ENCODE results near the gene SREK1IP1.
A peak's percentile ranks its signal among the peaks of the same experiment; 100 is the strongest.

SREK1IP1 gene

DNA sequence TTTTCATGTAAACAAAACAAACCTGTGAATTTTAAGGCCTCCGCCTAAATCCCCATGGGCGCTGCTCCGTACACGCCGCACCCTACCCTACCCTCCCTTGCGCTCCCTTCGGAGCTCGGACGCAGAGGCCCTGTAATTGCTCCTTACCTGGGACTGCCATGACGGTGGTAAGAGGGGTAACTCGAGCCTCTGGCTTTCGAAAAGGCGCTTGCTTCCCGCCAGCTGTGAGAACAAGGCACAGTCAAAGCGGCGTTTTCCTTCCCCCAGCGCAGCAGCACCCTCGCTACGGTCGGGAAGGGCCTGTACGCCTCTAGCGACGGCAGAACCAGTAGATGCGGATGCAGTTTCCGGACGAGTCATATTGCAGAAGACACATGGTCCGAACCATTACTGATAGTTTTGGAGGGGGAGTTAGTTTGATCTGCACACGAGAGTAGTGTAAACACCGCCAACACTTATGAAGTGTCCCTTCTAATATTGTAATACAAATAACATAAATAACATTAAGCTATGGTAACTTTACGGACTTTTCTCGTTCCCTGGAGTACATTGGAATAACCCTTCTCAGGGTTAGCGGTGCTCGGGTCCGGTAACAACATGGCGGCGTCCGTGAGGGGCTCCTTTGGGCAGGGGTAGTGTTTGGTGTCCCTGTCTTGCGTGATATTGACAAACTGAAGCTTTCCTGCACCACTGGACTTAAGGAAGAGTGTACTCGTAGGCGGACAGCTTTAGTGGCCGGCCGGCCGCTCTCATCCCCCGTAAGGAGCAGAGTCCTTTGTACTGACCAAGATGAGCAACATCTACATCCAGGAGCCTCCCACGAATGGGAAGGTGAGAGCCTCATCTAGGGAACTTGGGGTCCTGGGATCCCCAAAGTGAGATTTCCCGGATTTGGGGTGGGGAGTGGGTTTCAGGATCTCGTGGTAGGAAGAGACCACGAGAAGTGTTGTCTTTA lies at the start of gene SREK1IP1, which contains the start of gene CWC27:
SREK1IP1 (minus strand) TSS at position 334 of the 955 bp plus-strand sequence; CDS start at position 160, 174 bp downstream.
CWC27 (plus strand) TSS at position 573 of the 955 bp plus-strand sequence; CDS start at position 790, 217 bp downstream.
- DNase-seq (ENCODE audit: low spot score) = peak; percentile 89

DNA sequence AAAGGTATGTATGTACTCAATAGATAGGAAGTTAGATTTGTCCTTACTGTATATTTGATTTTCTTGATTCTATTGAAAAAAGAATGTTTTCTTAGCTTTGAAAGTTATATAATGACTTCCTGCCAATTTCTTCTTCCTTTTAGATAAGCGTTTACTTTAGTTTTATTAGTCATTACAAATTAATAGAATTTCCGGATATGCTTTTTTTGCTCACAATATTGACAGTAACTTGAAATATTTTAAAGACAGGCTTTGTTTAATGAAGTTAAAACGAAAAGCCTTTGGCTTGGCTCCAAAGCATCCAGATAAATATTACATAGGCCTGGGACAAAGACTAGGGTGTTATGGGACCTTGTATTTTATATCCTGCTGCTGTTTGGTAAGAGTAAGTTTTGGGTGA lies 49.8 kb upstream of the SREK1IP1 start:
- no peak for DNase-seq (ENCODE audit: low spot score)

- no peak for DNase-seq (ENCODE audit: low spot score)
These were observed 45.6 kb upstream of the SREK1IP1 start for GRCh38 chr5:64814073-64814472.

DNA sequence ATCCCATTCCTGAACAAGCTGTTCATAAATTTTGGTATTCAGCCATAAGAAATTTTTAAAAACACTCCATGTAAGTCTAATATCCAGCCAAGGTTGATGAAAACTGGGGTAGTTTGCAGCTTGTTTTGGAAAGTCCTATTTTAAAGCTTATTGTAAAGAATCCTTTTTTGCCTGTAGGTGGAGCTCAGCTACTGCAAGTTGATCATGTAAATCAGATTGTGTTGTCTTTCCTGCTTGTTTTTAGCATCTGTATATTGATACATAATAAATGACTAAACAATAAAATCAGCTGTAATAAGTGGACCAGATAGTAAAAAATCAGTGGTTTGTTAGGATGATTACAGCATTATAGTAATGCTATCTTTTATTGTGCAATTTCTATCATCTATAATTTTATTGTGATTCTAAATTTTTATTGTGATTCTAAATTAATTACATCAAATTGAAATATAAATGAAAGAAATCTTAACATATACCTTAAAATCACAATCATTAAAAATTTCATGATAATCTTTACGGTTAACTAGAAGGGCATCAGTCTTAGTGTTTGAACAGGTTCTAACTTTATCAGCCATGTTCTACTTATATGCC lies 42.7 kb upstream of the SREK1IP1 start:
- peak; percentile 69 for DNase-seq (ENCODE audit: low spot score)

DNA sequence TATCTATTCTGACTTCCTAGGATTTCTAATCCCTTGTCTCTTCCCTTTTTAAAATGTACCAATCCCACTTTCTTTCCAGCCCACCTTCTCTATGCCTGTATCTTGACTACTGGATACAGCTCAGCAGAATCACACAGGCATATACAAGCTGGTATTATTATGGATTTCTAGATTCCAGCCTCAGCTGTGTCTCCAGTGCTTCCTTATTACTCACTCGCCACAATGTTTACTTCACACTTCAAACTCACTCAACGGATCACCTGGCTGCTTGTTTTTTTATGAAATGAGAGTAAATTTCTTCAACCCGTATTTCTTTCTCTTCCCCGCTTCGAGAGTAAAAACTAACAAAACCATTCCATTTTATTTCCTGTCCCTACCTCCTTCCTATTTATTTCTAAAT lies 39.0 kb upstream of the SREK1IP1 start:
- DNase-seq (ENCODE audit: low spot score) = no peak

DNA sequence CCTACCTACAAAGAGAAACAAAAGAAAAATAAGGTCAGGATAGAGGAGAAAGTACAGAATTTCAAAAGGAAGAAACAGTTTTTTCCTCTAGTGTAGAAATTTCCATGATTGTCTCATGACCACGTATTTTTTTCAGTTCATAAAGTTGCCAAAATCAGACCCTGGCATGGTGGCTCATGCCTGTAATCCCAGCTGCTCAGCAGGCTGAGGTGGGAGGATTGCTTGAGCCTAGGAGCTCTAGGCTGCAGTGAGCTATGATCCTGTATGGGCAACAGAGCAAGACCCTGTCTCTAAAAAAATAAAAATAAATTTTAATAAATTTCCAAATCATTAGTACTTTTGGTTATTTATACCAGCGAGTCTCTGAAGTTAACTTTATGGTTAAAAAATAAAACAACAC lies 38.0 kb upstream of the SREK1IP1 start:
- no peak for DNase-seq (ENCODE audit: low spot score)

DNA sequence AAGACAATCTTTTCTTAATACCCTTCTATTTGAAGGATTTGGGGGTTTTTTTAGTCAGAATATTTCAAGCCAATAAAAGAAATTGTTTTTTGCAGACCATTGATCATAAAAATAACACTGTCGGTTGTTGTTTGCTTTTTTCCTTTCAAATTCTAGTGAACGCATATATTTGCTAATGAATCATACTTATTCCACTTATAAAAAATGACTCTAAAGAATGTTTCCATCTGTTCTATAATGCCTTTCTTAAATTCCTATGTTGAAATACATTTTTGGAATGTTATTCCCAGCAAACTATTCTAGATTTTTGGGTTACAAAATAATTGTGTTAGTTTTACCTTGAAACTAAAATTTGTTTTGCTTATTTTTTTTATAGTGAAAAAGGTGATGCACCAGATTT lies 32.4 kb upstream of the SREK1IP1 start:
- no peak for DNase-seq (ENCODE audit: low spot score)

DNA sequence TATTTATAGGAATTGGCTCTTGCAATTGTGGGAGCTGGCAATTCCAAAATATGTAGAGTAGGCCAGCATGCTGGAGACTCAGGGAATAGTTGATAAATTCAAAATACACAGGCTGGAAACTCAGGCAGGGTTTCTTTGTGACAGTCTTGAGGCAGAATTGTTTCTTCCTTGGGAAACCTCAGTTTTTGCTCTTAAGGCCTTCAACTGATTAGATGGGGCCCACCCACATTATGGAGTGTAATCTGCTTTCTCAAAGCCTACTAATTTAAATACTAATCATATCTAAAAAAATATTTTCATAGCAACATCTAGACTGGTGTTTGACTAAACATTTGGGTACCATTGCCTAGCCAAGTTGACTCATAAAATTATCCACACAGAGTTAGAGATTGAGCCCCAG lies 27.8 kb upstream of the SREK1IP1 start:
- DNase-seq (ENCODE audit: low spot score) = no peak

GRCh38 chr5:64794053-64794770 lies 25.7 kb upstream of the SREK1IP1 start:
- no peak for DNase-seq (ENCODE audit: low spot score)

- DNase-seq (ENCODE audit: low spot score) = no peak
These were observed 24.0 kb upstream of the SREK1IP1 start for GRCh38 chr5:64792469-64792868.

GRCh38 chr5:64790210-64790609 lies 21.7 kb upstream of the SREK1IP1 start:
- DNase-seq (ENCODE audit: low spot score) = no peak

- DNase-seq (ENCODE audit: low spot score) = no peak
These were observed 21.0 kb upstream of the SREK1IP1 start for GRCh38 chr5:64789457-64789856.

- no peak for DNase-seq (ENCODE audit: low spot score)
These were observed 19.7 kb upstream of the SREK1IP1 start for GRCh38 chr5:64788156-64788555.

GRCh38 chr5:64786372-64786771 lies 17.9 kb upstream of the SREK1IP1 start:
- DNase-seq (ENCODE audit: low spot score) = no peak

GRCh38 chr5:64784451-64785025 lies 16.0 kb upstream of the SREK1IP1 start:
- DNase-seq (ENCODE audit: low spot score) = peak; percentile 70

- no peak for DNase-seq (ENCODE audit: low spot score)
These were observed 6.8 kb upstream of the SREK1IP1 start for GRCh38 chr5:64775291-64775690.

DNA sequence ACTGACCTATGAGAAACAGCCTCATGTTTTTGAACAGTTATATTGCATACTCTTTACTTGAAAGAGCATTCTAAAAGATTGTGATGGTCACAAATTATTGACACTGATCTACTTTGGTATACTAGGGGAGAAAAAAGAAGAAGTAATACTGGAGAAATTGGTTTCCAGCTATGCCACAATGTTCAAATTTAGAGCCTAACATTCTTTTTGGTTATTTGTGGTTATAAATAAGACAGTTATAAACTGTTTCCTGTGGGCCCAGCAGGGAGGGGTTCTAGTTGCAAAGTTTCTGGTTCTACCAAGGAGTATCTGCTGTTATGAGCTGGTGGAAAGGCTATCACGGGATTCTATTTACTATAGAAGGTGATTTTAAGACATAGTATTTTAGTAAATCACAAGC lies 5.0 kb upstream of the SREK1IP1 start:
- DNase-seq (ENCODE audit: low spot score) = no peak

DNA sequence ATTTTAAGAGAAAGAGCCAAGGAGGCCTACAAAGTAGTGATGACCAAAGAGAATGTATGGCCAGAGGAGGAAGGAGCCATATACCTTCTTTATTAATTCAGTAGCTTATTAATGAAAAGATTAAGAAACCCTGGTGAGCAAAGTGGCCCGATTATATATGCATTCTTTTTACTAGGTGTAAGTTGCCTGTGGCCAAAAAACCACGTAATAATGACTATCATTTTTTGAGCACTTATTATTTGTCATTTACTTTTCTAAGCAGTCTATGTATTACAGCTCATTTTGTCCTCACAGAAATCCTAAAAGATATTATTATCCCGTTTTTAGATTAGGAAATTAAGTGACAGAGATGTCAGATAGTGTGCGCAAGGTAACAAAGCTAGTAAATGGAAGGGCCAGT lies 3.2 kb upstream of the SREK1IP1 start:
- DNase-seq (ENCODE audit: low spot score) = no peak

- DNase-seq (ENCODE audit: low spot score) = no peak
These were observed 1.4 kb upstream of the SREK1IP1 start for GRCh38 chr5:64769855-64770254.

DNA sequence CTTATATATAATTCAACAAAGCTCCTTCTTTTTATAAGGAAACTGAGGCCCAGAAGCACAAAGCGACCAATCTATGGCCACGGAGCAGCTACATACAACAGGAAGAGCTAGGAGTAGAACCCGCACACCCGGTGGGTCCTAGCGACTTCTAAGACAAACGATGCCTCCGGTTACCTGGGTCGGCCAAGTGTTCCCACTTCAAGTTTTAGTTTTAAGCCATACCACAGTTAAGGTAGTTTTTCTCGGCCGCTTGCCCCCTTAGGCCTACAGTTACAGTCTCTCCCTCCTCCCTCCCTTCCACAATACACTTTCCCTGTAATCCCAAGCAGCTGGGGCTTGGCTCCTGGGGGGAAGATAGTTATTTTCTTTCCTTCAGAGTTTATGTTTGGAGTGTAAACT lies 533 bp downstream of the SREK1IP1 start:
- DNase-seq (ENCODE audit: low spot score) = peak; percentile 33

- DNase-seq (ENCODE audit: low spot score) = no peak
These were observed 1.6 kb downstream of the SREK1IP1 start for GRCh38 chr5:64766941-64767340.

- DNase-seq (ENCODE audit: low spot score) = no peak
These were observed 2.5 kb downstream of the SREK1IP1 start for GRCh38 chr5:64765804-64766504.

Measured in kidney capillary endothelial cell (primary cell).